Endodermal cell (in vitro differentiated cells): ENCODE measurements around the gene BBOX1. TPM values are rescaled to one million over a fixed set of nuclear protein-coding genes. Genes with fewer than 3 reads are reported as not detected.
A peak's percentile ranks its signal among the peaks of the same experiment; 100 is the strongest.

Experiments
- DNase-seq: peaks from one replicate; pipeline ENCODE4 v3.0.0-alpha.2; 2017
- H3K27ac ChIP-seq: 2 replicates; pipeline ENCODE4 v1.5.1; 2013; ENCODE audit warnings: mild to moderate bottlenecking, low read depth, low read length, moderate library complexity
- H3K27me3 ChIP-seq: 2 replicates; pipeline ENCODE4 v1.6.1; 2013; ENCODE audit warnings: mild to moderate bottlenecking, low read length, moderate library complexity; ENCODE audit not compliant: insufficient read depth, control insufficient read depth, poor library complexity, severe bottlenecking
- H3K36me3 ChIP-seq: 2 replicates; pipeline ENCODE4 v1.7.0; 2013; ENCODE audit warnings: mild to moderate bottlenecking, low read length, moderate library complexity; ENCODE audit not compliant: control insufficient read depth, insufficient read depth
- H3K4me1 ChIP-seq: one replicate; pipeline ENCODE4 v1.7.0; 2013; ENCODE audit warnings: low read length; ENCODE audit not compliant: control insufficient read depth, insufficient read depth
- H3K4me3 ChIP-seq: 2 replicates; pipeline ENCODE4 v1.5.1; 2013; ENCODE audit warnings: mild to moderate bottlenecking, low read length, moderate library complexity
- H3K9ac ChIP-seq: 2 replicates; pipeline ENCODE4 v1.6.1; 2013; ENCODE audit warnings: mild to moderate bottlenecking, low read length, moderate library complexity; ENCODE audit not compliant: poor library complexity, severe bottlenecking; ENCODE audit errors: extremely low read depth
- H3K9me3 ChIP-seq: 2 replicates; pipeline ENCODE4 v1.6.1; 2013; ENCODE audit warnings: mild to moderate bottlenecking, low read length, moderate library complexity; ENCODE audit not compliant: control insufficient read depth
- H3K27ac Mint-ChIP-seq: 2 replicates; pipeline ENCODE4 v1.8.0; 2020; ENCODE audit warnings: mixed read lengths
- H3K27me3 Mint-ChIP-seq: 2 replicates; pipeline ENCODE4 v1.8.0; 2021; ENCODE audit warnings: mild to moderate bottlenecking, mixed read lengths; ENCODE audit not compliant: insufficient read depth
- H3K36me3 Mint-ChIP-seq: 2 replicates; pipeline ENCODE4 v1.8.0; 2020; ENCODE audit warnings: low read depth, mixed read lengths
- H3K4me1 Mint-ChIP-seq: 2 replicates; pipeline ENCODE4 v1.8.0; 2020; ENCODE audit warnings: mixed read lengths
- H3K4me3 Mint-ChIP-seq: 2 replicates; pipeline ENCODE4 v1.8.0; 2020; ENCODE audit warnings: mild to moderate bottlenecking, moderate library complexity, mixed read lengths
- H3K9me3 Mint-ChIP-seq: 2 replicates; pipeline ENCODE4 v1.8.0; 2020; ENCODE audit warnings: mild to moderate bottlenecking, mixed read lengths
- CTCF ChIP-seq: fragments of 200-600 bp; sonication (generic); conservative IDR thresholded peaks from 2 replicates; pipeline ENCODE4 v1.5.0; 2021; ENCODE audit warnings: antibody characterized with exemption, mild to moderate bottlenecking
- WGBS, 2 experiments: methylation state at CpG; one replicate each; pipeline versions ENCODE4 v1.1.5 to v1.1.7; 2013; ENCODE audit warnings: missing lambda C conversion rate in 2 of 2, mixed read lengths in 1 of 2; ENCODE audit not compliant: insufficient coverage in 1 of 2, insufficient read length in 1 of 2; 5-methylcytosine and 5-hydroxymethylcytosine counted together
- total RNA-seq, 2 donors: library from RNA; stranded (reverse); fragmentation: NEBNext Ultra II Directional in 1 of 2; extraction: Animal tissue kit (Norgen Biotek cat#: 25700) in 1 of 2; gene quantifications; 2 replicates in 1 of 2; 3 replicates in 1 of 2; pipeline ENCODE4 v1.2.1, GENCODE V29; 2021

The BBOX1 gene
- total RNA-seq, 2 donors from 2014 or later: not detected

- H3K4me1 Mint-ChIP-seq: peaks cover 20% of the 10 kb centered on the region
- Histone ChIP-seq H3K4me3 (no peak overlapping the region), H3K9ac (no peak overlapping the region), H3K27me3 (no peaks in the 10 kb centered on the region), H3K27ac (no peak overlapping the region), H3K4me1 (peaks cover 7% of the 10 kb centered on the region), H3K9me3 (no peaks in the 10 kb centered on the region), H3K36me3 (no peaks in the 10 kb centered on the region)
- no peak overlapping the region for H3K27ac Mint-ChIP-seq
- TF ChIP-seq CTCF: no peak
- no peak overlapping the region for H3K4me3 Mint-ChIP-seq
- H3K27me3 Mint-ChIP-seq: no peaks in the 10 kb centered on the region
- H3K9me3 Mint-ChIP-seq: no peaks in the 10 kb centered on the region
- DNase-seq: no peak
- no peaks in the 10 kb centered on the region for H3K36me3 Mint-ChIP-seq
Observed at GRCh38 chr11:27008811-27009535, 31.6 kb upstream of the BBOX1 start.

- peaks cover 7% of the 10 kb centered on the region for H3K4me1 ChIP-seq
- H3K9ac ChIP-seq: no peak overlapping the region
- H3K27ac ChIP-seq: peak overlapping the region; percentile 81
- DNase-seq: no peak
- H3K4me1 Mint-ChIP-seq: peaks cover 24% of the 10 kb centered on the region
- WGBS, 2 experiments: 96 to 100% methylated on average over 2 to 4 of the region's 4 CpGs
- no peak overlapping the region for H3K4me3 ChIP-seq
- no peaks in the 10 kb centered on the region for H3K36me3 Mint-ChIP-seq
- no peaks in the 10 kb centered on the region for H3K9me3 ChIP-seq
- TF ChIP-seq CTCF: no peak
- H3K4me3 Mint-ChIP-seq: no peak overlapping the region
- H3K36me3 ChIP-seq: no peaks in the 10 kb centered on the region
- H3K27me3 Mint-ChIP-seq: no peaks in the 10 kb centered on the region
- no peaks in the 10 kb centered on the region for H3K27me3 ChIP-seq
- peak overlapping the region; percentile 4 for H3K27ac Mint-ChIP-seq
- H3K9me3 Mint-ChIP-seq: no peaks in the 10 kb centered on the region
Observed at GRCh38 chr11:27011560-27012233, 28.9 kb upstream of the BBOX1 start.

- Mint-ChIP-seq H3K36me3 (no peaks in the 10 kb centered on the region), H3K27ac (peak overlapping the region; percentile 4), H3K4me1 (peaks cover 24% of the 10 kb centered on the region), H3K27me3 (no peaks in the 10 kb centered on the region), H3K4me3 (no peak overlapping the region), H3K9me3 (no peaks in the 10 kb centered on the region)
- Histone ChIP-seq H3K27me3 (no peaks in the 10 kb centered on the region), H3K4me3 (no peak overlapping the region), H3K9me3 (no peaks in the 10 kb centered on the region), H3K9ac (no peak overlapping the region), H3K27ac (peak overlapping the region; percentile 81), H3K36me3 (no peaks in the 10 kb centered on the region), H3K4me1 (peaks cover 7% of the 10 kb centered on the region)
- no peak for TF ChIP-seq CTCF
- WGBS, 2 experiments: 87 to 92% methylated on average over 4 of the region's 4 CpGs
- no peak for DNase-seq
Observed at GRCh38 chr11:27012234-27012921, 28.2 kb upstream of the BBOX1 start.
